MM.1S (cell line): ENCODE data around the gene CFAP54.
"Not testable (repeated sequence)": the region's sequence is repeated elsewhere in the genome, so short reads cannot be mapped to it uniquely, and the experiment has no call there.

ENCODE experiments used
- DNase-seq: peaks from one replicate; pipeline ENCODE4 v3.0.0-alpha.2; 2015
- H2AFZ ChIP-seq: fragments of 300-600 bp; sonication (generic); 2 replicates; pipeline ENCODE4 v1.6.0; 2016; ENCODE audit warnings: antibody characterized with exemption, low read length
- H3F3A ChIP-seq: fragments of 300-600 bp; sonication (generic); 2 replicates; pipeline ENCODE4 v1.6.1; 2016; ENCODE audit warnings: mild to moderate bottlenecking, antibody characterized with exemption, low read length, moderate library complexity, mixed read lengths; ENCODE audit not compliant: insufficient read depth
- H3K27ac ChIP-seq: fragments of 300-600 bp; sonication (generic); 2 replicates; pipeline ENCODE4 v1.5.1; 2016; ENCODE audit warnings: mild to moderate bottlenecking, low read length
- H3K27me3 ChIP-seq: fragments of 300-600 bp; sonication (generic); replicated peaks from 2 replicates; pipeline ENCODE4 v1.6.0; 2016; ENCODE audit warnings: low read length; ENCODE audit not compliant: insufficient read depth
- H3K36me3 ChIP-seq: fragments of 300-600 bp; sonication (generic); replicated peaks from 2 replicates; pipeline ENCODE4 v1.6.1; 2016; ENCODE audit warnings: mild to moderate bottlenecking, low read length, mixed read lengths; ENCODE audit not compliant: insufficient read depth
- H3K4me1 ChIP-seq: fragments of 300-600 bp; sonication (generic); 2 replicates; pipeline ENCODE4 v1.6.1; 2016; ENCODE audit warnings: low read length, mixed read lengths
- H3K4me2 ChIP-seq: fragments of 300-600 bp; sonication (generic); 2 replicates; pipeline ENCODE4 v1.6.0; 2016; ENCODE audit warnings: low read depth, low read length
- H3K4me3 ChIP-seq: fragments of 300-600 bp; sonication (generic); 2 replicates; pipeline ENCODE4 v1.5.1; 2016; ENCODE audit warnings: low read length, mixed read lengths
- H3K79me2 ChIP-seq: fragments of 300-600 bp; sonication (generic); 2 replicates; pipeline ENCODE4 v1.6.1; 2016; ENCODE audit warnings: mixed run types, low read length, mixed read lengths
- H3K9ac ChIP-seq: fragments of 300-600 bp; sonication (generic); 2 replicates; pipeline ENCODE4 v1.6.1; 2016; ENCODE audit warnings: low read length, mixed read lengths
- H3K9me2 ChIP-seq: fragments of 300-600 bp; sonication (generic); replicated peaks from 2 replicates; pipeline ENCODE4 v1.6.1; 2016; ENCODE audit warnings: mild to moderate bottlenecking, low read length, mixed read lengths; ENCODE audit not compliant: insufficient read depth
- H3K9me3 ChIP-seq: fragments of 300-600 bp; sonication (generic); replicated peaks from 2 replicates; pipeline ENCODE4 v1.6.1; 2016; ENCODE audit warnings: mild to moderate bottlenecking, low read length, mixed read lengths; ENCODE audit not compliant: insufficient read depth
- H4K20me1 ChIP-seq: fragments of 300-600 bp; sonication (generic); 2 replicates; pipeline ENCODE4 v1.6.1; 2016; ENCODE audit warnings: mild to moderate bottlenecking, low read length, moderate library complexity, mixed read lengths; ENCODE audit not compliant: insufficient read depth
- CTCF ChIP-seq: fragments of 300-600 bp; sonication (generic); IDR thresholded peaks from 2 replicates; pipeline ENCODE4 v1.5.1; 2016; ENCODE audit warnings: antibody characterized with exemption, low read length, mixed read lengths
- EZH2 ChIP-seq: fragments of 300-600 bp; sonication (generic); optimal IDR thresholded peaks from 2 replicates; pipeline ENCODE3; 2017; ENCODE audit warnings: low read depth, mild to moderate bottlenecking, antibody characterized with exemption, low read length, mixed read lengths
- EZH2phosphoT487 ChIP-seq: fragments of 300-600 bp; sonication (generic); IDR thresholded peaks from 2 replicates; pipeline ENCODE4 v1.6.1; 2018; ENCODE audit warnings: antibody characterized with exemption, low read length

Gene CFAP54

DNA sequence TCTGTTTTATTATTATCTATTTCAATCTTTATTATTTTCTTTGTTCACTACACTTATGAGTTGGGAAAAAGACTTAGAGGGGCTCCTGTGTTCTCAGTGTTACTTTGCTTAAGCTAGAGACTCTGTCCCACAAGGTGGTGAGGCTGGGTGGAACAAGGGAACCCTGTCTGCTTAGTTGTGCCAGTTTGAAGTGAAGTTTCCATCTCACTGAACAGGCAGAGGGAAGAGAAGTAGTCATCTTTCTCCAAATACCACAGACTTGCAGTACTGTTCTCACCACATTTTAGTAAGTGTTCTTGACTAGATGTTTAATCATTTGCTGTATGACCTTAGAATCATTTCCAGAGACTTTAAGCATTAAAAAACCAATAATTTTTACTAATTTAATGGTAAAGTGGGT lies 222.0 kb downstream of the CFAP54 start:
- Histone ChIP-seq H3F3A (no peaks in the 10 kb centered on the region), H3K9ac (no peak overlapping the region), H3K9me2 (no peaks in the 10 kb centered on the region), H3K4me1 (no peaks in the 10 kb centered on the region), H3K79me2 (no peaks in the 10 kb centered on the region), H3K36me3 (no peaks in the 10 kb centered on the region), H3K4me3 (no peak overlapping the region), H4K20me1 (no peaks in the 10 kb centered on the region), H3K27ac (no peak overlapping the region), H3K27me3 (no peaks in the 10 kb centered on the region), H2AFZ (no peak overlapping the region), H3K9me3 (no peaks in the 10 kb centered on the region), H3K4me2 (no peak overlapping the region)
- TF ChIP-seq EZH2phosphoT487 (no peak), CTCF (no peak), EZH2 (no peak)
- DNase-seq, result no peak

DNA sequence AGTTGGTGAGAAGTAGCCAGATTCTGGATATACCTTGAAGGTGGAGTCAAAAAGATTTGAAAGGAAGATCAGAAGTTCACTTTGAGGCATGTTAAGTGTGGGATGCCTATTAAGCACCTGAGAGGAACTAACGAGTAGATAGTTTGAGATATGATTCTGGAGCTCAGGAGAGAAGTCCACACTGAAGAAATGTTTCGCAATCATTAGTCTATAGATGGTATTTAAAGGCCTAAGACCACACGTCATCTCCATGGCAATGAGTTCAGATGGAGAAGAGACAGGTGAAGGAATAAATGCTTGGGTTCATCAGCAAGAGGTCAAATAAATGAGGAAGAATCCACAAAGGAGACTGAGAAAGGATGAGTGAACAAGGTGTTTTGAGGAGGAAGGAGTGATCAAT lies 224.8 kb downstream of the CFAP54 start:
- Histone ChIP-seq H2AFZ (no peak overlapping the region), H3K4me1 (peaks cover under 1% of the 10 kb centered on the region; the same call in 1 of the 2 replicates), H3K79me2 (no peaks in the 10 kb centered on the region), H3K27me3 (no peaks in the 10 kb centered on the region), H3K36me3 (no peaks in the 10 kb centered on the region), H3K4me3 (no peak overlapping the region), H4K20me1 (no peaks in the 10 kb centered on the region), H3F3A (no peaks in the 10 kb centered on the region), H3K9ac (no peak overlapping the region), H3K27ac (no peak overlapping the region), H3K9me2 (no peaks in the 10 kb centered on the region), H3K9me3 (no peaks in the 10 kb centered on the region), H3K4me2 (no peak overlapping the region)
- no peak for DNase-seq
- no peak for TF ChIP-seq EZH2
- TF ChIP-seq EZH2phosphoT487, result no peak

DNA sequence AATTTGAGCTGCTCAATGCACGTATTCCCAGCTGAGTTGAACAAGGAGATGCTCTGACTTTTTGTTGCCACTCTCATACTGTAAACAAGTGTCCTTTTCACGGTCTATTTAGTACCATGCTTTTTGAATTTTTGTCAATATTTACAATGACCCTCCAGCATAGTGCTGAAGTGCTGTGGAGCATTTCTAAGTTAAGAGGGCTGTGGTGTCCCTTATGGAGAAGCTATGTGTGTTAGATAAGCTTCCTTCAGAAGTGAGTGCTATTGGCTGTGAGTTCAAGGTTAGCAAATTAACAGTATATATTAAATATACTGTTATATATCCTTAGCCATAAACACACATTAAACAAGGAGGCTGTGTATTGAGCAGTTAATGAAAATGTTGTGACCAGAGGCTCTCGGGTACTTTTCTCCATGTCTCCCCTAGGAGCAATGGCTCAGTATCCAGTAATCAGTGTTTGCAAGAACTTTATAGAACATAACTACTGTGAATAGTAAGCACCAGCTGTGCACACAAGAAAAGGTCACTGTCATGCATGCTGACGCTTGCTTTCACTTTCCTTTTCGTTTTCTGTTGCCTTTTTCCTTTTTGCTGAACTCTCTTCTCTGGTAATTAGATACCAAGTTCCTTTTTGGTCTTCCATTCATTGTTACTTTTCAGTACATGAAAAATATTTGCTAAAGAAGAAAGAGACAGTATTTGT lies 230.4 kb downstream of the CFAP54 start:
- Histone ChIP-seq H3K4me2 (peak overlapping the region; percentile 58), H4K20me1 (no peaks in the 10 kb centered on the region), H3K9ac (peak overlapping the region; percentile 50), H3K36me3 (no peaks in the 10 kb centered on the region), H3K4me1 (peaks cover 9% of the 10 kb centered on the region), H3K4me3 (peak overlapping the region; percentile 67), H3F3A (peaks cover 21% of the 10 kb centered on the region), H3K27me3 (no peaks in the 10 kb centered on the region), H3K79me2 (no peaks in the 10 kb centered on the region), H3K27ac (peak overlapping the region; percentile 81), H3K9me3 (no peaks in the 10 kb centered on the region), H2AFZ (peak overlapping the region; percentile 67), H3K9me2 (no peaks in the 10 kb centered on the region)
- no peak for TF ChIP-seq CTCF
- TF ChIP-seq EZH2, result no peak
- no peak for TF ChIP-seq EZH2phosphoT487
- peak; percentile 87 for DNase-seq

- Histone ChIP-seq H3K9me3 (no peaks in the 10 kb centered on the region), H3K4me2 (peak overlapping the region; percentile 58), H3K79me2 (no peaks in the 10 kb centered on the region), H3K4me3 (peak overlapping the region; percentile 67), H4K20me1 (no peaks in the 10 kb centered on the region), H3K9me2 (no peaks in the 10 kb centered on the region), H3K27me3 (no peaks in the 10 kb centered on the region), H3K36me3 (no peaks in the 10 kb centered on the region), H3K27ac (peak overlapping the region; percentile 81), H3F3A (peaks cover 21% of the 10 kb centered on the region), H3K4me1 (peaks cover 9% of the 10 kb centered on the region), H3K9ac (peak overlapping the region; percentile 50), H2AFZ (peak overlapping the region; percentile 67)
- TF ChIP-seq EZH2, result no peak
- peak; percentile 55 for TF ChIP-seq CTCF
- TF ChIP-seq EZH2phosphoT487, result no peak
- peak; percentile 84 for DNase-seq
Observed at GRCh38 chr12:96720363-96720705, 231.0 kb downstream of the CFAP54 start.

DNA sequence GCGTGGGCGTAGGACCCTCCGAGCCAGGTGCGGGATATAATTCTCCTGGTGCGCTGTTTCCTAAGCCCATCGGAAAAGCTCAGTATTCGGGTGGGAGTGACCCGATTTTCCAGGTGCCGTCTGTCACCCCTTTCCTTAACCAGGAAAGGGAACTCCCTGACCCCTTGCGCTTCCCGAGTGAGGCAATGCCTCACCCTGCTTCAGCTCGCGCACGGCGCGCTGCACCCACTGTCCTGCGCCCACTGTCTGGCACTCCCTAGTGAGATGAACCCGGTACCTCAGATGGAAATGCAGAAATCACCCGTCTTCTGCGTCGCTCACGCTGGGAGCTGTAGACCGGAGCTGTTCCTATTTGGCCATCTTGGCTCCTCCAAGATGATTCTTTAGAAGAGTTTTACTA lies 240.1 kb downstream of the CFAP54 start:
- not testable (repeated sequence) for H3K4me1 ChIP-seq, H3K27ac ChIP-seq, H3K4me2 ChIP-seq

More for the DNA sequence above, 240.1 kb downstream of the CFAP54 start:
- not testable (repeated sequence) for DNase-seq, H3F3A ChIP-seq, H3K27me3 ChIP-seq, H3K4me3 ChIP-seq, H3K9ac ChIP-seq, H2AFZ ChIP-seq, H3K9me3 ChIP-seq, H3K36me3 ChIP-seq, H3K79me2 ChIP-seq, H4K20me1 ChIP-seq, H3K9me2 ChIP-seq
